Mesodermal cell (in vitro differentiated cells): ENCODE results near the gene ZNF189.

Experiments
- H3K27ac ChIP-seq: 2 replicates; pipeline ENCODE4 v1.7.0; 2013; ENCODE audit warnings: mild to moderate bottlenecking, low read depth, low read length, moderate library complexity; ENCODE audit not compliant: severe bottlenecking
- H3K36me3 ChIP-seq: 2 replicates; pipeline ENCODE4 v1.7.1; 2013; ENCODE audit warnings: mild to moderate bottlenecking, low read length, moderate library complexity; ENCODE audit not compliant: control insufficient read depth, insufficient read depth
- H3K4me1 ChIP-seq: one replicate; pipeline ENCODE4 v1.7.1; 2013; ENCODE audit warnings: mild to moderate bottlenecking, low read length; ENCODE audit not compliant: insufficient read depth, control insufficient read depth, poor library complexity, severe bottlenecking
- H3K4me3 ChIP-seq: 2 replicates; pipeline ENCODE4 v1.7.0; 2013; ENCODE audit warnings: low read length, control low read depth, mild to moderate bottlenecking; ENCODE audit not compliant: insufficient read depth, poor library complexity, severe bottlenecking; ENCODE audit errors: extremely low read depth
- H3K9me3 ChIP-seq: 2 replicates; pipeline ENCODE4 v1.7.1; 2013; ENCODE audit warnings: mild to moderate bottlenecking, low read length, moderate library complexity; ENCODE audit not compliant: control insufficient read depth
- WGBS, 2 experiments: methylation state at CpG; one replicate each; pipeline ENCODE4 v1.1.5; 2013; ENCODE audit warnings: missing lambda C conversion rate in 2 of 2; ENCODE audit not compliant: insufficient coverage in 2 of 2; 5-methylcytosine and 5-hydroxymethylcytosine counted together

The ZNF189 gene

GRCh38 chr9:101365181-101365580 lies 33.5 kb upstream of the ZNF189 start:
- no peaks in the 10 kb centered on the region for H3K36me3 ChIP-seq
- no peaks in the 10 kb centered on the region for H3K9me3 ChIP-seq
- no peak overlapping the region for H3K4me3 ChIP-seq
- no peak overlapping the region for H3K27ac ChIP-seq
- peaks cover 6% of the 10 kb centered on the region for H3K4me1 ChIP-seq

- Histone ChIP-seq H3K4me3 (no peak overlapping the region), H3K4me1 (peaks cover 6% of the 10 kb centered on the region), H3K36me3 (no peaks in the 10 kb centered on the region), H3K27ac (no peak overlapping the region), H3K9me3 (no peaks in the 10 kb centered on the region)
- 37 to 83% methylated on average over 1 to 3 of the region's 5 CpGs for WGBS, 2 experiments
Observed at GRCh38 chr9:101366038-101366756, 32.5 kb upstream of the ZNF189 start.

- Histone ChIP-seq H3K4me3 (no peak overlapping the region), H3K9me3 (no peaks in the 10 kb centered on the region), H3K36me3 (no peaks in the 10 kb centered on the region), H3K4me1 (peaks cover 6% of the 10 kb centered on the region), H3K27ac (no peak overlapping the region)
- no CpG with 5 or more reads among the region's 3 CpGs for WGBS, 2 experiments
Observed at GRCh38 chr9:101367323-101367722, 31.3 kb upstream of the ZNF189 start.

- no peaks in the 10 kb centered on the region for H3K9me3 ChIP-seq
- 100% methylated on average over 1 of the region's 2 CpGs; no CpG with 5 or more reads in 1 of the 2 experiments for WGBS, 2 experiments
- H3K27ac ChIP-seq: peak overlapping the region; percentile 44
- no peaks in the 10 kb centered on the region for H3K36me3 ChIP-seq
- no peak overlapping the region for H3K4me3 ChIP-seq
- H3K4me1 ChIP-seq: peaks cover 6% of the 10 kb centered on the region
Observed at GRCh38 chr9:101369286-101369685, 29.4 kb upstream of the ZNF189 start.

GRCh38 chr9:101369884-101370531 lies 28.6 kb upstream of the ZNF189 start:
- Histone ChIP-seq H3K27ac (peak overlapping the region; percentile 44), H3K4me3 (no peak overlapping the region), H3K9me3 (no peaks in the 10 kb centered on the region), H3K36me3 (no peaks in the 10 kb centered on the region), H3K4me1 (peaks cover 6% of the 10 kb centered on the region)
- WGBS, 2 experiments: no CpG with 5 or more reads among the region's 2 CpGs

GRCh38 chr9:101371813-101372212 lies 26.8 kb upstream of the ZNF189 start:
- Histone ChIP-seq H3K27ac (no peak overlapping the region), H3K36me3 (no peaks in the 10 kb centered on the region), H3K9me3 (no peaks in the 10 kb centered on the region), H3K4me1 (peaks cover 6% of the 10 kb centered on the region), H3K4me3 (no peak overlapping the region)
- 88% methylated on average over 1 of the region's 3 CpGs; no CpG with 5 or more reads in 1 of the 2 experiments for WGBS, 2 experiments

- H3K27ac ChIP-seq: no peak overlapping the region
- H3K36me3 ChIP-seq: no peaks in the 10 kb centered on the region
- no peak overlapping the region for H3K4me3 ChIP-seq
- no peaks in the 10 kb centered on the region for H3K9me3 ChIP-seq
- peaks cover 6% of the 10 kb centered on the region for H3K4me1 ChIP-seq
- WGBS, 2 experiments: no CpG with 5 or more reads among the region's 2 CpGs
Observed at GRCh38 chr9:101372327-101373118, 26.1 kb upstream of the ZNF189 start.

- Histone ChIP-seq H3K36me3 (no peaks in the 10 kb centered on the region), H3K4me1 (no peaks in the 10 kb centered on the region), H3K4me3 (no peak overlapping the region), H3K9me3 (no peaks in the 10 kb centered on the region), H3K27ac (no peak overlapping the region)
- WGBS, 2 experiments: 81 to 94% methylated on average over 11 to 12 of the region's 12 CpGs
Observed at GRCh38 chr9:101375546-101375945, 23.1 kb upstream of the ZNF189 start.

GRCh38 chr9:101376111-101376848 lies 22.4 kb upstream of the ZNF189 start:
- H3K9me3 ChIP-seq: no peaks in the 10 kb centered on the region
- no peaks in the 10 kb centered on the region for H3K36me3 ChIP-seq
- H3K27ac ChIP-seq: no peak overlapping the region
- H3K4me3 ChIP-seq: no peak overlapping the region
- H3K4me1 ChIP-seq: no peaks in the 10 kb centered on the region
- 67 to 100% methylated on average over 1 to 2 of the region's 6 CpGs for WGBS, 2 experiments

GRCh38 chr9:101380295-101380694 lies 18.4 kb upstream of the ZNF189 start:
- Histone ChIP-seq H3K36me3 (no peaks in the 10 kb centered on the region), H3K9me3 (peaks cover 3% of the 10 kb centered on the region), H3K4me3 (no peak overlapping the region), H3K4me1 (no peaks in the 10 kb centered on the region), H3K27ac (no peak overlapping the region)
